Measurements from ENCODE around the gene ADRA2C. TPM values are rescaled to one million over a fixed set of nuclear protein-coding genes. Genes with fewer than 3 reads are reported as not detected.

The ADRA2C gene
- total RNA-seq, 4 donors from 2014 or later = 3.2 to 13.3 (median 10.0) TPM

GRCh38 chr4:3791910-3792542 is 25.8 kb downstream of the ADRA2C start:
- TF ChIP-seq CTCF (IDR thresholded peaks at IDR 0.05) = no peak
- DNase-seq (ENCODE audit: low spot score) = no peak
- no peak for ATAC-seq (ENCODE audit: low FRiP score)

DNA sequence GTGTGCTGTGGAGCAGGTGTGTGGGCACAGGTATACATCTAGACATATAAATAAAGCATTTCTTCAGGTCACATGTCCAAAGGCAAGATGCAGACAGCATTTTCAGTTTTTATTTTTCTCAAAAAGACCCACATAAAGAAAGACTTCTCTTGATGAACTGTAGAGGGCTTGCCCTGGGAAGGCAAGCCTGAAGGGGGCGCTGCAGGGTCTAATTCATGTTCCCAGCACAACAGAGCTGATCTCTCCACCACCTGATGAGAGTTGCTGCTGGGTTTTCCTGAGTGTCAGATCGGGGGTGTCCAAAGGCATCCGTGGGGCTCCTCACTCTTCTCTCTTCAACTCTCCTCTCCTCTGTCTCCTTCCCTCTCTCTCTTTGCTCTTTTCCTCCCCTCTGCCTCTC is 26.6 kb downstream of the ADRA2C start:
- ATAC-seq (ENCODE audit: low FRiP score) (no peak), DNase-seq (ENCODE audit: low spot score) (no peak)
- no peak for TF ChIP-seq CTCF (IDR thresholded peaks at IDR 0.05)

DNA sequence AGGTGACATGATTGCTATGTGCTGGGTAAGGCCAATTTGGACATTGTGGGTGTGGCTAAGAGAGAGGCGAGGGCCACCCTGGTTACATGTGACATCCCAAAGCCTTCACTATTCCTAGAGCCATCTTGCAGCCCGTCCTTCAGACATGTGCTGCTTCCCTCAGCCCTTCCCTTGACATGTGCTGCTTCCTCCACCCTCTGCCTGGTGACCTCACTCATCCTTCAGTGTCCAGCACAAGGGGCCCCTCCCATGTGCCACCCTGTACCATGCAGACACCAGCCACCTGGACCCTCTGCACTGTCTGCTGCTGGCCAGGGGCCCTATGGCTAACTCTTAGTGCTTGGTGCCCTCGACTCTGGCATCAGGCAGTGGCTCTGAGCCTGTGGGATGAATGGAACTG is 27.4 kb downstream of the ADRA2C start:
- TF ChIP-seq CTCF (IDR thresholded peaks at IDR 0.05) = no peak
- no peak for DNase-seq (ENCODE audit: low spot score)
- no peak for ATAC-seq (ENCODE audit: low FRiP score)

DNA sequence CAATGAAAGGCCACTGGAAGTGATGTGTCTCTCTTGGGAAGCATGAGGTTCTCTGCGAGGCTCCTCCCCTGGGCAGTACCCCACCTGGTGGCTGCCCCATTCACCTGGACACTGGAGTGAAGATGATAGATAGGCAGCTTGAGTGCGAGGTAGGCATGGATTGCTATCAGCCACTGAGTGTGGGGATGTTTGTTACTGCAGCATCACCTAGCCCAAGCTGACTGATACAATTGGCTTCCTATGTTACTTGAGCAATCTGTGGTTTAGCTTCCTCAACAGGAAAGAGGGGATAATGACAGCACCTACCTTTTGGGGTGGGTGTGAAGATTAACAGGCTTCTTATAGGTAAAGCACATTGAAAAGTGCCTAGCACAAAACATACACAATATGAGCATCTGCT is 30.8 kb downstream of the ADRA2C start:
- DNase-seq (ENCODE audit: low spot score) (no peak), ATAC-seq (ENCODE audit: low FRiP score) (no peak)
- TF ChIP-seq CTCF (IDR thresholded peaks at IDR 0.05) = no peak

GRCh38 chr4:3797831-3798790 is 31.9 kb downstream of the ADRA2C start:
- no peak for TF ChIP-seq CTCF (IDR thresholded peaks at IDR 0.05)
- no peak for DNase-seq (ENCODE audit: low spot score)
- no peak for ATAC-seq (ENCODE audit: low FRiP score)

GRCh38 chr4:3799496-3799895 is 33.3 kb downstream of the ADRA2C start:
- ATAC-seq (ENCODE audit: low FRiP score) (no peak), DNase-seq (ENCODE audit: low spot score) (no peak)
- TF ChIP-seq CTCF (IDR thresholded peaks at IDR 0.05) = no peak

Measured in omental fat pad (tissue), 4 donors.